Lower leg skin (tissue), 3 donors: ENCODE data around the gene CDH26.

Experiments
- CTCF ChIP-seq, 3 donors: fragments of 450-650 bp; IDR thresholded peaks; one replicate each; pipeline ENCODE4 v1.5.1; 2016; ENCODE audit warnings: antibody characterized with exemption in 3 of 3, mild to moderate bottlenecking in 3 of 3, moderate library complexity in 2 of 3
- POLR2A ChIP-seq, 2 donors: fragments of 450-650 bp; IDR thresholded peaks; one replicate each; pipeline ENCODE4 v1.6.1; 2016 to 2017; ENCODE audit warnings: antibody characterized with exemption in 2 of 2, mild to moderate bottlenecking in 1 of 2, moderate library complexity in 1 of 2

- TF ChIP-seq POLR2A (IDR thresholded peaks at IDR 0.05) (no peak), CTCF (IDR thresholded peaks at IDR 0.05) (no peak)
Measured at GRCh38 chr20:60051911-60052310, 93.7 kb downstream of the CDH26 start.
